A549 (cell line): ENCODE measurements around the gene CRYBB2. TPM values are rescaled to one million over a fixed set of nuclear protein-coding genes. Genes with fewer than 3 reads are reported as not detected.
"Not testable (repeated sequence)": the region's sequence is repeated elsewhere in the genome, so short reads cannot be mapped to it uniquely, and the experiment has no call there.

ENCODE experiments used
- ATAC-seq, 2 experiments: fragments of 200-7000 bp in 1 of 2; fragments of >200 bp in 1 of 2; cut with Nextera tagmentation in 1 of 2; cut with Tn5 transposase in 1 of 2; 3 replicates each; pipeline versions ENCODE4 v1.8.0 to v1.9.1; 2018 to 2020; ENCODE audit warnings: mild to moderate bottlenecking in 1 of 2, moderate library complexity in 1 of 2
- CTCF ChIA-PET: fragments of 300-600 bp; sonication (Branson Sonifier 250); formaldehyde crosslinking; extraction: SDS; loops from one replicate; lab custom pipeline; 2021; ENCODE audit warnings: antibody characterized with exemption, inconsistent platforms; lab: Yijun Ruan, JAX
- POLR2A ChIA-PET: fragments of 350-600 bp; formaldehyde crosslinking; extraction: SDS; loops from one replicate; lab custom pipeline; 2021; ENCODE audit warnings: antibody characterized with exemption, inconsistent platforms; lab: Yijun Ruan, JAX
- DNase-seq, 2 experiments: peaks; one replicate each; pipeline versions ENCODE4 v3.0.0 to v3.0.0-alpha.2; 2011 to 2016; ENCODE audit warnings: low read depth in 1 of 2, low spot score in 1 of 2
- FAIRE-seq: peaks from 2 replicates; lab custom pipeline; 2011; peaks lifted over from hg19 to GRCh38; lab: Jason Lieb, UNC
- H3K27ac ChIP-seq, 2 experiments: fragments of >200 bp; sonication (Bioruptor Twin); formaldehyde crosslinking; 3 replicates each; pipeline ENCODE4 v1.5.1; 2016 to 2017
- H3K4me1 ChIP-seq: fragments of >200 bp; sonication (Bioruptor Twin); formaldehyde crosslinking; 3 replicates; pipeline ENCODE4 v1.6.1; 2016
- H3K4me2 ChIP-seq: fragments of >200 bp; sonication (Bioruptor Twin); formaldehyde crosslinking; 3 replicates; pipeline ENCODE4 v1.6.1; 2016
- H3K4me3 ChIP-seq: fragments of >200 bp; sonication (Bioruptor Twin); formaldehyde crosslinking; 3 replicates; pipeline ENCODE4 v1.5.1; 2016
- H3K9me3 ChIP-seq: fragments of >200 bp; sonication (Bioruptor Twin); formaldehyde crosslinking; 3 replicates; pipeline ENCODE4 v1.6.1; 2016
- CEBPB ChIP-seq, 2 experiments: fragments of >200 bp in 1 of 2; sonication (Bioruptor Twin) in 1 of 2; formaldehyde crosslinking in 1 of 2; IDR thresholded peaks; 2 replicates each; pipeline ENCODE4 v1.6.1; 2012 to 2016
- CHD2 ChIP-seq: fragments of 150-350 bp; IDR thresholded peaks from 2 replicates; pipeline ENCODE4 v1.6.1; 2014; ENCODE audit warnings: low read length; ENCODE audit not compliant: partially characterized antibody
- CTCF ChIP-seq: fragments of >200 bp; sonication (Bioruptor Twin); formaldehyde crosslinking; IDR thresholded peaks from 3 replicates; pipeline ENCODE4 v1.5.1; 2016
- EHMT2 ChIP-seq: fragments of 200-600 bp; sonication (generic); IDR thresholded peaks from 2 replicates; pipeline ENCODE4 v1.6.1; 2016; ENCODE audit warnings: antibody characterized with exemption, low read depth, mild to moderate bottlenecking, moderate library complexity
- FOXS1 ChIP-seq: fragments of 250-450 bp; sonication (Bioruptor Pico); IDR thresholded peaks from 2 replicates; pipeline ENCODE4 v1.5.0; 2020; ENCODE audit warnings: mild to moderate bottlenecking, moderate library complexity
- HOXA7 ChIP-seq: fragments of 250-450 bp; sonication (Bioruptor Pico); IDR thresholded peaks from 2 replicates; pipeline ENCODE4 v1.5.0; 2020; ENCODE audit warnings: mild to moderate bottlenecking, moderate library complexity
- MAFK ChIP-seq: fragments of 450-650 bp; IDR thresholded peaks from 2 replicates; pipeline ENCODE4 v1.6.1; 2014; ENCODE audit not compliant: partially characterized antibody
- NPAS2 ChIP-seq: fragments of 250-450 bp; sonication (Bioruptor Pico); IDR thresholded peaks from 2 replicates; pipeline ENCODE4 v1.8.0; 2022; ENCODE audit warnings: mild to moderate bottlenecking, moderate library complexity, borderline replicate concordance
- PBX3 ChIP-seq: IDR thresholded peaks from 2 replicates; pipeline ENCODE4 v1.6.1; 2012
- POLR2A ChIP-seq: IDR thresholded peaks from 2 replicates; pipeline ENCODE4 v1.6.1; 2012; ENCODE audit warnings: mild to moderate bottlenecking, low read length
- RAD21 ChIP-seq, 2 experiments: fragments of >200 bp in 1 of 2; sonication (Bioruptor Twin) in 1 of 2; formaldehyde crosslinking in 1 of 2; IDR thresholded peaks in 1 of 2; conservative IDR thresholded peaks in 1 of 2; 2 replicates in 1 of 2; 3 replicates in 1 of 2; pipeline ENCODE4 v1.6.1; 2012 to 2018; ENCODE audit warnings: inconsistent platforms in 1 of 2
- RFX5 ChIP-seq: fragments of 450-650 bp; IDR thresholded peaks from 2 replicates; pipeline ENCODE4 v1.7.1; 2014; ENCODE audit warnings: antibody characterized with exemption, mild to moderate bottlenecking, moderate library complexity
- SMC3 ChIP-seq: fragments of >200 bp; sonication (Bioruptor Twin); formaldehyde crosslinking; IDR thresholded peaks from 3 replicates; pipeline ENCODE4 v1.6.1; 2018; ENCODE audit warnings: inconsistent platforms
- WGBS: methylation state at CpG from one replicate; pipeline ENCODE4 v1.1.6; 2017; ENCODE audit errors: missing lambda C conversion rate; 5-methylcytosine and 5-hydroxymethylcytosine counted together
- polyA plus RNA-seq, 4 experiments: library from polyadenylated mRNA; depleted of rRNA in 3 of 4; stranded (reverse); fragments of >200 nt; fragmentation: RNase III in 1 of 4; extraction: RNeasy Plus Mini Kit Qiagen cat#74134 plus additional on column Dnase treatment in 1 of 4; gene quantifications; 2 replicates in 3 of 4; 3 replicates in 1 of 4; pipeline ENCODE4 v1.2.3, GENCODE V29; 2011 to 2017
- TF ChIP-seq, protein P1 (sequence below): fragments of 250-450 bp; sonication (Bioruptor Pico); IDR thresholded peaks from 2 replicates; pipeline ENCODE4 v1.5.0; 2021; ENCODE audit warnings: mild to moderate bottlenecking, moderate library complexity, borderline replicate concordance
- TF ChIP-seq, protein P2 (sequence below): fragments of 450-650 bp; IDR thresholded peaks from 2 replicates; pipeline ENCODE4 v1.6.1; 2014; ENCODE audit warnings: antibody characterized with exemption

Gene CRYBB2
- polyA plus RNA-seq, 2 of the 4 experiments (the other 2 are of a cell fraction) = not detected

- TF ChIP-seq, protein P1, sequence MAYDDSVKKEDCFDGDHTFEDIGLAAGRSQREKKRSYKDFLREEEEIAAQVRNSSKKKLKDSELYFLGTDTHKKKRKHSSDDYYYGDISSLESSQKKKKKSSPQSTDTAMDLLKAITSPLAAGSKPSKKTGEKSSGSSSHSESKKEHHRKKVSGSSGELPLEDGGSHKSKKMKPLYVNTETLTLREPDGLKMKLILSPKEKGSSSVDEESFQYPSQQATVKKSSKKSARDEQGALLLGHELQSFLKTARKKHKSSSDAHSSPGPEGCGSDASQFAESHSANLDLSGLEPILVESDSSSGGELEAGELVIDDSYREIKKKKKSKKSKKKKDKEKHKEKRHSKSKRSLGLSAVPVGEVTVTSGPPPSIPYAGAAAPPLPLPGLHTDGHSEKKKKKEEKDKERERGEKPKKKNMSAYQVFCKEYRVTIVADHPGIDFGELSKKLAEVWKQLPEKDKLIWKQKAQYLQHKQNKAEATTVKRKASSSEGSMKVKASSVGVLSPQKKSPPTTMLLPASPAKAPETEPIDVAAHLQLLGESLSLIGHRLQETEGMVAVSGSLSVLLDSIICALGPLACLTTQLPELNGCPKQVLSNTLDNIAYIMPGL (CRISPR knock-in tag) = no peak
- no peak for TF ChIP-seq CHD2
- TF ChIP-seq FOXS1 (CRISPR knock-in tag) = no peak
- TF ChIP-seq, protein P2, sequence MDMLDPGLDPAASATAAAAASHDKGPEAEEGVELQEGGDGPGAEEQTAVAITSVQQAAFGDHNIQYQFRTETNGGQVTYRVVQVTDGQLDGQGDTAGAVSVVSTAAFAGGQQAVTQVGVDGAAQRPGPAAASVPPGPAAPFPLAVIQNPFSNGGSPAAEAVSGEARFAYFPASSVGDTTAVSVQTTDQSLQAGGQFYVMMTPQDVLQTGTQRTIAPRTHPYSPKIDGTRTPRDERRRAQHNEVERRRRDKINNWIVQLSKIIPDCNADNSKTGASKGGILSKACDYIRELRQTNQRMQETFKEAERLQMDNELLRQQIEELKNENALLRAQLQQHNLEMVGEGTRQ = no peak
- no peak for TF ChIP-seq HOXA7
- TF ChIP-seq CEBPB (IDR thresholded peaks at IDR 0.05) = no peak
- TF ChIP-seq POLR2A = no peak
- no peak for TF ChIP-seq CTCF
- TF ChIP-seq EHMT2 = no peak
- TF ChIP-seq RFX5 = no peak
- no peak for TF ChIP-seq NPAS2 (CRISPR knock-in tag)
- TF ChIP-seq, all 56 proteins: peak for 0
These were observed 12.9 kb downstream of the CRYBB2 start (continued) for GRCh38 chr22:25232301-25232700.

DNA sequence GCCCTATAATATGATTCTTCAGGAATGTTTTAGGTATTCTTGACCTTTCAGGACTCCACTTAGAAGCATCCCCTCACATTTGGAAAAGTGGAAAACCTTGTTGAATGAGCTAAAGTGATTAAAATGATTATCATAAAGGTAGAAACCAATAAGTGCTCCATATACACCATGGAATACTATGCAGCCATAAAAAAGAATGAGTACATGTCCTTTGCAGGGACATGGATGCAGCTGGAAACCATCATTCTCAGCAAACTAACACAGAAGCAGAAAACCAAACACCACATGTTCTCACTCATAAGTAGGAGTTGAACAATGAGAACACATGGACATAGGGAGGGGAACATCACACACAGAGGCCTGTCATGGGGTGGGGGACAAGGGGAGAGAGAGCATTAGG is 14.3 kb downstream of the CRYBB2 start:
- H3K4me1 ChIP-seq, POLR2A ChIA-PET, H3K4me3 ChIP-seq, FAIRE-seq, H3K4me2 ChIP-seq, ATAC-seq, H3K27ac ChIP-seq, H3K9me3 ChIP-seq, DNase-seq: not testable (repeated sequence)
- CTCF ChIA-PET = interaction anchor here (1.0 kb wide), 1 partner anchor 8 kb away, joined by 3 read pairs; no protein-coding TSS in a partner anchor

DNA sequence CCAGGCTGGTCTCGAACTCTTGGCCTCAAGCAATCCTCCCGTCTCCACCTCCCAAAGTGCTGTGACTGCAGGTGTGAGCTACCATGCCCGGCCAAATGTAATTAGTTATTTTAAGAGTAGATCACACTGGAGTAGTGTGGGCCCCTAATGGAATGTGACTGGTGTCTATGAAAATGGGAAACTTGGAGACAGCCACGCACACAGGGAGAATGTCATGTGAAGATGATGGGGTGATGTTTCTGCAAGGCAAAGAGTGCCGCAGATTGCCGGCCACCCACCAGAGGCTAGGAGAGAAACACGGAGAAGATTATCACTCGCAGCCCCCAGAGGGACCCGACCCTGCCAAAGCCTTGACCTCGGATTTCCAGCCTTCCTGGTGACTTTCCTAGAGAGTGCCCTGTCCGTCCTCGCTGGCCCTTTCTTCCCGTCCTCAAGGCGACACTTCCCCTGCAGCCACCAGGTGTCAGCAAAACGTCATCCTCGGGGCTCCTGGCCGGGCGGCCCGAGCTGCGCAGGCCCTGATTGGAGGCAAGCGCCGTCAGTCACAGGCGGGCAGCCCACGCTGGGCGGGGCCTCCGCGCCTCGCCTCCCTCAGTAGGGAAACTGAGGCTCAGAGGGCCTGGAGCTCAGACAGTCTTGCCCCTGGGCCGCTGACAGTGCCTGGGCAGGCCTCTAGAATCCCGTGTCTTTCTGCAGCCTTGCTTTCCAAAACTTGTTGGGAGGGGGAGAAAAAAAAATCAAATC is 16.3 kb downstream of the CRYBB2 start:
- ATAC-seq (peak; percentile 98 to 99), DNase-seq (peak; percentile 86 to 91), FAIRE-seq (no peak)
- 16% methylated on average over 13 of the region's 30 CpGs for WGBS
- CTCF ChIA-PET = interaction anchor here (0.6 to 1.8 kb wide), 20 partner anchors 8 to 1095 kb away, joined by 3 to 6 read pairs (median 3); partner anchors contain the start of gene CRYBB2
- POLR2A ChIA-PET = no interaction called here
- TF ChIP-seq SMC3 (peak; percentile 80), RAD21 (conservative IDR thresholded peaks at IDR 0.05 in 1 of 2, IDR thresholded peaks at IDR 0.05 in 1 of 2) (peak; percentile 85 to 87), PBX3 (peak; percentile 96), CTCF (peak; percentile 61), MAFK (no peak)
- Histone ChIP-seq H3K27ac (peak overlapping the region in 1 of 2 experiments; percentile 48; a peak in 2 of 6 replicates), H3K4me2 (peak overlapping the region; percentile 80), H3K4me1 (no peaks in the 10 kb centered on the region), H3K4me3 (peak overlapping the region; percentile 24; the same call in 2 of the 3 replicates), H3K9me3 (no peaks in the 10 kb centered on the region)
